MM.1S (cell line): ENCODE results near the gene PTTG1IP2.

ENCODE experiments used
- DNase-seq: peaks from one replicate; pipeline ENCODE4 v3.0.0-alpha.2; 2015
- H2AFZ ChIP-seq: fragments of 300-600 bp; sonication (generic); 2 replicates; pipeline ENCODE4 v1.6.0; 2016; ENCODE audit warnings: antibody characterized with exemption, low read length
- H3F3A ChIP-seq: fragments of 300-600 bp; sonication (generic); 2 replicates; pipeline ENCODE4 v1.6.1; 2016; ENCODE audit warnings: mild to moderate bottlenecking, antibody characterized with exemption, low read length, moderate library complexity, mixed read lengths; ENCODE audit not compliant: insufficient read depth
- H3K27ac ChIP-seq: fragments of 300-600 bp; sonication (generic); 2 replicates; pipeline ENCODE4 v1.5.1; 2016; ENCODE audit warnings: mild to moderate bottlenecking, low read length
- H3K27me3 ChIP-seq: fragments of 300-600 bp; sonication (generic); replicated peaks from 2 replicates; pipeline ENCODE4 v1.6.0; 2016; ENCODE audit warnings: low read length; ENCODE audit not compliant: insufficient read depth
- H3K36me3 ChIP-seq: fragments of 300-600 bp; sonication (generic); replicated peaks from 2 replicates; pipeline ENCODE4 v1.6.1; 2016; ENCODE audit warnings: mild to moderate bottlenecking, low read length, mixed read lengths; ENCODE audit not compliant: insufficient read depth
- H3K4me1 ChIP-seq: fragments of 300-600 bp; sonication (generic); 2 replicates; pipeline ENCODE4 v1.6.1; 2016; ENCODE audit warnings: low read length, mixed read lengths
- H3K4me2 ChIP-seq: fragments of 300-600 bp; sonication (generic); 2 replicates; pipeline ENCODE4 v1.6.0; 2016; ENCODE audit warnings: low read depth, low read length
- H3K4me3 ChIP-seq: fragments of 300-600 bp; sonication (generic); 2 replicates; pipeline ENCODE4 v1.5.1; 2016; ENCODE audit warnings: low read length, mixed read lengths
- H3K79me2 ChIP-seq: fragments of 300-600 bp; sonication (generic); 2 replicates; pipeline ENCODE4 v1.6.1; 2016; ENCODE audit warnings: mixed run types, low read length, mixed read lengths
- H3K9ac ChIP-seq: fragments of 300-600 bp; sonication (generic); 2 replicates; pipeline ENCODE4 v1.6.1; 2016; ENCODE audit warnings: low read length, mixed read lengths
- H3K9me2 ChIP-seq: fragments of 300-600 bp; sonication (generic); replicated peaks from 2 replicates; pipeline ENCODE4 v1.6.1; 2016; ENCODE audit warnings: mild to moderate bottlenecking, low read length, mixed read lengths; ENCODE audit not compliant: insufficient read depth
- H3K9me3 ChIP-seq: fragments of 300-600 bp; sonication (generic); replicated peaks from 2 replicates; pipeline ENCODE4 v1.6.1; 2016; ENCODE audit warnings: mild to moderate bottlenecking, low read length, mixed read lengths; ENCODE audit not compliant: insufficient read depth
- H4K20me1 ChIP-seq: fragments of 300-600 bp; sonication (generic); 2 replicates; pipeline ENCODE4 v1.6.1; 2016; ENCODE audit warnings: mild to moderate bottlenecking, low read length, moderate library complexity, mixed read lengths; ENCODE audit not compliant: insufficient read depth
- CTCF ChIP-seq: fragments of 300-600 bp; sonication (generic); IDR thresholded peaks from 2 replicates; pipeline ENCODE4 v1.5.1; 2016; ENCODE audit warnings: antibody characterized with exemption, low read length, mixed read lengths
- EZH2 ChIP-seq: fragments of 300-600 bp; sonication (generic); optimal IDR thresholded peaks from 2 replicates; pipeline ENCODE3; 2017; ENCODE audit warnings: low read depth, mild to moderate bottlenecking, antibody characterized with exemption, low read length, mixed read lengths
- EZH2phosphoT487 ChIP-seq: fragments of 300-600 bp; sonication (generic); IDR thresholded peaks from 2 replicates; pipeline ENCODE4 v1.6.1; 2018; ENCODE audit warnings: antibody characterized with exemption, low read length

Gene PTTG1IP2

GRCh38 chr7:90485734-90486316 is 16.4 kb downstream of the PTTG1IP2 start:
- Histone ChIP-seq H3K9me2 (no peaks in the 10 kb centered on the region), H3K4me2 (no peak overlapping the region)

GRCh38 chr7:90487808-90488207 is 18.4 kb downstream of the PTTG1IP2 start:
- Histone ChIP-seq H3K4me3 (no peak overlapping the region), H3K4me2 (no peak overlapping the region), H3K9me2 (no peaks in the 10 kb centered on the region), H3K79me2 (no peaks in the 10 kb centered on the region), H3F3A (no peaks in the 10 kb centered on the region), H3K27ac (no peak overlapping the region), H2AFZ (no peak overlapping the region), H3K9me3 (no peaks in the 10 kb centered on the region), H3K36me3 (no peaks in the 10 kb centered on the region), H3K9ac (no peak overlapping the region), H3K4me1 (no peaks in the 10 kb centered on the region), H4K20me1 (no peaks in the 10 kb centered on the region), H3K27me3 (no peaks in the 10 kb centered on the region)
- TF ChIP-seq CTCF (no peak), EZH2 (no peak), EZH2phosphoT487 (no peak)
- DNase-seq: no peak

More at GRCh38 chr7:90485734-90486316, 16.4 kb downstream of the PTTG1IP2 start:
- DNase-seq: no peak
- Histone ChIP-seq H3K27ac (no peak overlapping the region), H3K9me3 (no peaks in the 10 kb centered on the region), H3K36me3 (no peaks in the 10 kb centered on the region), H4K20me1 (no peaks in the 10 kb centered on the region), H3F3A (no peaks in the 10 kb centered on the region), H3K4me1 (no peaks in the 10 kb centered on the region), H3K4me3 (no peak overlapping the region), H3K9ac (no peak overlapping the region), H3K79me2 (no peaks in the 10 kb centered on the region), H2AFZ (no peak overlapping the region), H3K27me3 (no peaks in the 10 kb centered on the region)
- TF ChIP-seq EZH2phosphoT487 (no peak), EZH2 (no peak), CTCF (no peak)

- Histone ChIP-seq H3K9me3 (no peaks in the 10 kb centered on the region), H3K36me3 (no peaks in the 10 kb centered on the region), H3F3A (no peaks in the 10 kb centered on the region), H3K4me3 (no peak overlapping the region), H3K27ac (no peak overlapping the region), H3K4me1 (no peaks in the 10 kb centered on the region), H2AFZ (no peak overlapping the region), H4K20me1 (no peaks in the 10 kb centered on the region), H3K79me2 (no peaks in the 10 kb centered on the region), H3K4me2 (no peak overlapping the region), H3K9me2 (no peaks in the 10 kb centered on the region), H3K9ac (no peak overlapping the region), H3K27me3 (no peaks in the 10 kb centered on the region)
- TF ChIP-seq EZH2 (no peak), CTCF (no peak), EZH2phosphoT487 (no peak)
- DNase-seq: no peak
Observed at GRCh38 chr7:90488220-90488619, 18.8 kb downstream of the PTTG1IP2 start.
